Measurements from ENCODE around the gene ARHGAP40.
A peak's percentile ranks its signal among the peaks of the same experiment; 100 is the strongest.

Gene ARHGAP40

GRCh38 chr20:38617011-38617829 lies 15.6 kb downstream of the ARHGAP40 start:
- no peak for DNase-seq (ENCODE audit: low read depth in 2 of 2)

GRCh38 chr20:38617830-38618196 lies 16.2 kb downstream of the ARHGAP40 start:
- DNase-seq (ENCODE audit: low read depth in 2 of 2): no peak

GRCh38 chr20:38620441-38620840 lies 18.8 kb downstream of the ARHGAP40 start:
- no peak for DNase-seq (ENCODE audit: low read depth in 2 of 2)

GRCh38 chr20:38623061-38623460 lies 21.5 kb downstream of the ARHGAP40 start:
- DNase-seq (ENCODE audit: low read depth in 2 of 2): no peak

GRCh38 chr20:38624084-38624483 lies 22.5 kb downstream of the ARHGAP40 start:
- no peak for DNase-seq (ENCODE audit: low read depth in 2 of 2)

- no peak for DNase-seq (ENCODE audit: low read depth in 2 of 2)
Measured at GRCh38 chr20:38625896-38626295, 24.3 kb downstream of the ARHGAP40 start.

- no peak for DNase-seq (ENCODE audit: low read depth in 2 of 2)
Measured at GRCh38 chr20:38626921-38627659, 25.5 kb downstream of the ARHGAP40 start.

GRCh38 chr20:38628580-38629470 lies 27.2 kb downstream of the ARHGAP40 start:
- no peak for DNase-seq (ENCODE audit: low read depth in 2 of 2)

- no peak for DNase-seq (ENCODE audit: low read depth in 2 of 2)
Measured at GRCh38 chr20:38629979-38630378, 28.4 kb downstream of the ARHGAP40 start.

GRCh38 chr20:38630727-38631126 lies 29.1 kb downstream of the ARHGAP40 start:
- no peak for DNase-seq (ENCODE audit: low read depth in 2 of 2)

- no peak for DNase-seq (ENCODE audit: low read depth in 2 of 2)
Measured at GRCh38 chr20:38631155-38632022, 29.8 kb downstream of the ARHGAP40 start.

GRCh38 chr20:38633577-38634093 lies 32.0 kb downstream of the ARHGAP40 start:
- no peak for DNase-seq (ENCODE audit: low read depth in 2 of 2)

GRCh38 chr20:38635721-38636288 lies 34.2 kb downstream of the ARHGAP40 start:
- no peak for DNase-seq (ENCODE audit: low read depth in 2 of 2)

- DNase-seq (ENCODE audit: low read depth in 2 of 2): no peak
Measured at GRCh38 chr20:38640521-38640920, 38.9 kb downstream of the ARHGAP40 start.

GRCh38 chr20:38642498-38642897 lies 40.9 kb downstream of the ARHGAP40 start:
- no peak for DNase-seq (ENCODE audit: low read depth in 2 of 2)

GRCh38 chr20:38644588-38645260 lies 43.1 kb downstream of the ARHGAP40 start:
- DNase-seq (ENCODE audit: low read depth in 2 of 2): no peak

- no peak for DNase-seq (ENCODE audit: low read depth in 2 of 2)
Measured at GRCh38 chr20:38645351-38645750, 43.7 kb downstream of the ARHGAP40 start.

- peak in 1 of 2 experiments; percentile 4 for DNase-seq (ENCODE audit: low read depth in 2 of 2)
Measured at GRCh38 chr20:38645980-38646858, 44.6 kb downstream of the ARHGAP40 start.
